Psoas muscle (tissue), 8 donors: ENCODE data around the gene ALS2CL. TPM values are rescaled to one million over a fixed set of nuclear protein-coding genes. Genes with fewer than 3 reads are reported as not detected.

Experiments used
- ATAC-seq, 4 donors: fragments of 200-7000 bp; cut with Tn5 transposase; one replicate each; pipeline ENCODE4 v1.9.1; 2020; ENCODE audit warnings: moderate library complexity in 3 of 4, mild to moderate bottlenecking in 2 of 4
- DNase-seq, 2 donors: peaks; one replicate each; pipeline ENCODE4 v3.0.0-alpha.2; 2020
- H3K27ac ChIP-seq: fragments of 200-600 bp; one replicate; pipeline ENCODE4 v1.8.0; 2022
- H3K27me3 ChIP-seq, 3 donors: fragments of 200-600 bp in 1 of 3; one replicate each; pipeline versions ENCODE4 v1.6.1 to v1.8.0; 2013 to 2022; ENCODE audit warnings: low read length in 2 of 3, mild to moderate bottlenecking in 2 of 3, moderate library complexity in 1 of 3; ENCODE audit not compliant: insufficient read depth in 3 of 3
- H3K36me3 ChIP-seq, 2 donors: fragments of 200-600 bp in 1 of 2; one replicate each; pipeline versions ENCODE4 v1.6.1 to v1.8.0; 2013 to 2022; ENCODE audit warnings: low read depth in 1 of 2, mild to moderate bottlenecking in 1 of 2, moderate library complexity in 1 of 2; ENCODE audit not compliant: insufficient read depth in 1 of 2
- H3K4me1 ChIP-seq: fragments of 200-600 bp; one replicate; pipeline ENCODE4 v1.8.0; 2022
- H3K4me3 ChIP-seq: fragments of 200-600 bp; one replicate; pipeline ENCODE4 v1.8.0; 2022; ENCODE audit warnings: mild to moderate bottlenecking
- H3K9me3 ChIP-seq: fragments of 200-600 bp; one replicate; pipeline ENCODE4 v1.8.0; 2022
- CTCF ChIP-seq: fragments of 200-600 bp; IDR thresholded peaks from one replicate; pipeline ENCODE4 v1.8.0; 2022; ENCODE audit warnings: antibody characterized with exemption
- WGBS, 3 donors: extraction: QIAGEN DNeasy Blood & Tissue Kit; methylation state at CpG; one replicate each; pipeline versions ENCODE4 v1.1.6 to v1.1.7; 2013; 5-methylcytosine and 5-hydroxymethylcytosine counted together
- intact Hi-C, 2 donors: fragments of 100-400 bp; cut with DNase I; formaldehyde crosslinking; loops; one replicate each; pipeline versions ENCODE4 v1.11.0 to v1.14.2; 2022
- polyA plus RNA-seq, 3 donors: library from polyadenylated mRNA; stranded (reverse); fragments of 200-250 nt; gene quantifications; one replicate each; pipeline ENCODE4 v1.2.3, GENCODE V29; 2013
- total RNA-seq, 4 donors: library from RNA; stranded (reverse); fragmentation: NEBNext Ultra II Directional in 2 of 4; extraction: Animal tissue kit (Norgen Biotek cat#: 25700) in 2 of 4; gene quantifications; one replicate each; pipeline versions ENCODE4 v1.2.1 to v1.2.4, GENCODE V29; 2021 to 2023
- donor health status: healthy with polysubstance abuse.
- donor health status: DM: no; HTN: no; CAD: no; lungs with moderate emphysema.
- donor health status: Bipolar disorder and iron deficiency.
- donor health status: healthy.
- donor health status: DM: yes; HTN: yes; CAD: no.
- donor health status: DM: no; HTN: no; CAD: no.
- donor health status: DM: no; HTN: no; CAD: no.
- donor health status: DM: yes; HTN: yes; CAD: no.

Gene ALS2CL
- total and polyA plus RNA-seq, 7 donors = 5.0 to 10.1 (median 6.3) TPM

GRCh38 chr3:46671541-46672348, 21.7 kb downstream of the ALS2CL start:
- no peak overlapping the region for H3K27ac ChIP-seq
- no peak overlapping the region for H3K4me3 ChIP-seq
- ATAC-seq = no peak
- DNase-seq = peak in 1 of 2 donors; percentile 38
- no peaks in the 10 kb centered on the region for H3K27me3 ChIP-seq
- intact Hi-C loops = no loop called here
- H3K9me3 ChIP-seq = no peaks in the 10 kb centered on the region
- peaks cover 0 to 63% of the 10 kb centered on the region in 2 donors for H3K36me3 ChIP-seq
- TF ChIP-seq CTCF = no peak
- WGBS, 3 donors = 93 to 96% (median 96%) methylated on average over 24 to 25 of the region's 25 CpGs
- H3K4me1 ChIP-seq = no peaks in the 10 kb centered on the region

- H3K36me3 ChIP-seq = peaks cover 0 to 56% of the 10 kb centered on the region in 2 donors
- 98 to 100% (median 100%) methylated on average over 4 of the region's 4 CpGs for WGBS, 3 donors
- no peaks in the 10 kb centered on the region for H3K27me3 ChIP-seq
- no peak overlapping the region for H3K4me3 ChIP-seq
- no peak overlapping the region for H3K27ac ChIP-seq
- intact Hi-C loops = no loop called here
- no peaks in the 10 kb centered on the region for H3K9me3 ChIP-seq
- no peak for ATAC-seq
- TF ChIP-seq CTCF = no peak
- H3K4me1 ChIP-seq = no peaks in the 10 kb centered on the region
- peak in 1 of 2 donors; percentile 20 for DNase-seq
Observed at GRCh38 chr3:46670891-46671427, 22.5 kb downstream of the ALS2CL start.

GRCh38 chr3:46670000-46670890, 23.2 kb downstream of the ALS2CL start:
- H3K36me3 ChIP-seq = peaks cover 0 to 49% of the 10 kb centered on the region in 2 donors
- H3K27ac ChIP-seq = no peak overlapping the region
- intact Hi-C loops = no loop called here
- no peaks in the 10 kb centered on the region for H3K4me1 ChIP-seq
- WGBS, 3 donors = 83 to 92% (median 85%) methylated on average over 17 of the region's 17 CpGs
- TF ChIP-seq CTCF = no peak
- no peak for ATAC-seq
- no peaks in the 10 kb centered on the region for H3K9me3 ChIP-seq
- H3K27me3 ChIP-seq = no peaks in the 10 kb centered on the region
- peak in 1 of 2 donors; percentile 35 for DNase-seq
- H3K4me3 ChIP-seq = no peak overlapping the region

- peaks cover 0 to 42% of the 10 kb centered on the region in 2 donors for H3K36me3 ChIP-seq
- intact Hi-C loops = no loop called here
- H3K4me3 ChIP-seq = no peak overlapping the region
- TF ChIP-seq CTCF = no peak
- no peaks in the 10 kb centered on the region for H3K9me3 ChIP-seq
- no peak overlapping the region for H3K27ac ChIP-seq
- no peaks in the 10 kb centered on the region for H3K4me1 ChIP-seq
- no peaks in the 10 kb centered on the region for H3K27me3 ChIP-seq
- DNase-seq (no peak), ATAC-seq (no peak)
- 77 to 88% (median 82%) methylated on average over 9 of the region's 9 CpGs for WGBS, 3 donors
Observed at GRCh38 chr3:46669191-46669999, 24.1 kb downstream of the ALS2CL start.
